Measurements from ENCODE around the gene UGT1A9.
A peak's percentile ranks its signal among the peaks of the same experiment; 100 is the strongest.
"Not testable (repeated sequence)": the region's sequence is repeated elsewhere in the genome, so short reads cannot be mapped to it uniquely, and the experiment has no call there.

Gene UGT1A9

DNA sequence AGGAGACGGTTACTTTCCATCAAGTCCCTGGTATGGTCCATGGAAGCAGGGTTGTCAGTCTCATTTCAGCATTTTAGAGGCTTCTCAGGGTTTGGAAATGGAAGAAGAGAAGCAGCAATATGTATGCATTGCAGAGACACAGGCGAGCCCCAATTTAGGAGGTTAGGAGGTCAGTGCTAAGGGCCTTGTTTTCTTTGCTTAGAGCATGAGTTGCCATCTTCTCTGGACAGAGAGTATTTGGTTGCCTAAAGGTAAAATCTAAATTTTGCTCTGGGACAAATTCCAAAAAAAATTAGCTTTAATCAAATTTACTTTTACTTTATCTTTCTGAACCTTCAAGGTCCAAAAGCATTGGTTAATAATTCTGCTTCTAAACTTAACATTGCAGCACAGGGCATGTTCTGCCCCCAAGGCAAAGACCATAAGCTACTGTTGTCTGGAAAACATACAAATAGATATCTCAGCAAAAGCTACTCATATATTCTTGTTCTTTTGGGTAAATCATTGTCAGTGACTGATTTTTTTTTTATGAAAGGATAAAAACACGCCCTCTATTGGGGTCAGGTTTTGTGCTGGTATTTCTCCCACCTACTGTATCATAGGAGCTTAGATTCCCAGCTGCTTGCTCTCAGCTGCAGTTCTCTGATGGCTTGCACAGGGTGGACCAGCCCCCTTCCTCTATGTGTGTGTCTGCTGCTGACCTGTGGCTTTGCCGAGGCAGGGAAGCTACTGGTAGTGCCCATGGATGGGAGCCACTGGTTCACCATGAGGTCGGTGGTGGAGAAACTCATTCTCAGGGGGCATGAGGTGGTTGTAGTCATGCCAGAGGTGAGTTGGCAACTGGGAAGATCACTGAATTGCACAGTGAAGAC lies at the start of gene UGT1A9:
TSS of gene UGT1A9 (plus strand) at position 609 of the 872 bp plus-strand sequence. CDS start at position 646, 37 bp downstream.
- DNase-seq = no peak

DNA sequence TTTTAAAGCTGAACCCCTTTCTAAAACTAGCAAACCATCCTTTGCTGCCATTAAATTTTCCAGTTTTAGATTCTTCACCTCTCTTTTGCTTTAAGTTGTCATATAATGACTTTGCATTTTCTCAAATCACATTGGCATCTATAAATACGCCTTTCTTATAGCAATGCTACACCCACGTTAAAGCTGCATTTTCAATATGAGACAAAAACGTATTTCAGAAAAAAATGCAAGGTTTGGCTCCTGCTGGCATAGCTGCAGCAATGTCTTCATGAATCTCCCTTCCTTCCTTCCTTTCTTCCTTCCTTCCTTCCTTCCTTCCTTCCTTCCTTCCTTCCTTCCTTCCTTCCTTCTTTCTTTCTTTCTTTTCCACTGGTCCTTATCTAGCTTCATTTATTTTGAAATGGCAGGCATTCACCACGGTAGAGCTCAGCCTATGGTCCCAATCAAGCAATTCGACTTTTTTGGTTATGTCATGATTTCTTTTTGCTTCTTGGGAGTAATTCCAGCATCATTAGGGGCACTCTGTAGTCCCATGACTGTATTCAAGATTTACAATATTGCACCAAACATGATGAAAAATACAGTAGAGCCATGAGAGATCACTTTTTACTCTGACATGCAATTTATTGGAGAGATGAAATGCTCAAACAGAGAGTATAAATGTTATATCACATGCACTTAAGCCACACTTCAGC lies 44.2 kb upstream of the UGT1A9 start:
- DNase-seq = no peak

DNA sequence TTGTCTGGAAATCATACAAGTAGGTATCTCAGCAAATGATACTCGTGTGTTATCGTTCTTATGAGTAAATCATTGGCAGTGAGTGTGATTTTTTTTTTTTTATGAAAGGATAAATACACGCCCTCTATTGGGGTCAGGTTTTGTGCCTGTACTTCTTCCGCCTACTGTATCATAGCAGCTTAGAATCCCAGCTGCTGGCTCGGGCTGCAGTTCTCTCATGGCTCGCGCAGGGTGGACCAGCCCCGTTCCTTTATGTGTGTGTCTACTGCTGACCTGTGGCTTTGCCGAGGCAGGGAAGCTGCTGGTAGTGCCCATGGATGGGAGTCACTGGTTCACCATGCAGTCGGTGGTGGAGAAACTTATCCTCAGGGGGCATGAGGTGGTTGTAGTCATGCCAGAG lies 35.4 kb upstream of the UGT1A9 start, which contains the start of gene UGT1A10:
TSS of gene UGT1A10 (plus strand) at position 143 of the 400 bp plus-strand sequence. CDS start at position 218, 75 bp downstream.
- DNase-seq = not testable (repeated sequence)

DNA sequence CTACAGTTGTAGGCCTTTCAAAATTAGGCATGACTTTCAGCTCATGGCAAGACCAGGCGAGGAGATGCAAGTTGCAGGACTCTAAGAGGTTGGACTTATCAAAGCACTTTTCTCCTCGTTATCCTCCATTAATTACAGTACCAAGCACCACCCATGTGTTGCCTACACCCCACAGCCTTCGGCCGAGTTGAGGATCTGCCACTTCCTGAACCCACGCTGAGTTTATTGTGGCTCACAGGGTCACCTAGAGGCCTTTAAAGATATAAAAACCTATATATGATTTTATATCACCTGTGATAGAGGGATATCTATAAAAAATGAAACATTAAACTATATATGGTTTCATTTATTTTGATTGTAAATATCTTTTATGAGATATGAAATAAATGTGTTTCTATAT lies 32.9 kb upstream of the UGT1A9 start:
- DNase-seq = peak; percentile 0

DNA sequence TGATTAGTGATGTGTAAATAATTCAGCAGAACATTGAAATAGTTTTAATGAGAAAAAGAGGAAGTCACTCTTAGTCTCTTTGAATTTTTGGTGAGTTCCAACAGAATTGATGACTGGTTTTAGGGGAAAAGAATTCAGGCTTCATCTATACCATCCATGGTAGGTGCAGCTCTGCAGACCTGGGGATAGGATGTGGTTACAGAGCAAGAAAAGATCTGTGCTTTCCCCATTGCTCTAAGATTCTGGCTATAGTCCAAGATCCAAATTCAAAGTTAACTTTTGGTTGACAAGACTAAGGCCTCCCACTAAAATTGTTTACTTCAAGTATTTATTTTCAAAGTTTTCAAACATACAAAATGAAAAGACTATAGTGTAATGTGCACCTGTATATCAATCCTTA lies 31.8 kb upstream of the UGT1A9 start:
- DNase-seq = no peak

DNA sequence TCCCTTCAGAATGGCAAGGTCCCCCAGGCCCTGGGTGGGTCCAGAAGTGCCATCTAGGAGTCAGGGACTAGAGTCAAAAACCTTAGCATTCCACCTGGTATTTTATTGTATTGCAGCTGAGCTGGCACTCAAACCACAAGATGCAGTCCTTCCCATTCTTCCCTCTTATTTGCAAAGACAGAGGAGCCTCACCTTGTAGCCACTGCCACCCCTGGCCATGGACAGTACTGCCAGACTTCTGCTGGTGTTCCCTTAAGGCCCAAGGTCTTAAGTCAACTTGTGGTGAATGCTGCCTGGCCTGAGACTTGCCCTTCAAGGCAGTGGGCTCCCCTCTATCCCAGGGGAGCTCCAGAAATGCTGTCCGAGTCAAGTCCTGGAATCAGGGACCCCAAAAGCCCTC lies 28.6 kb upstream of the UGT1A9 start:
- peak; percentile 1 for DNase-seq

DNA sequence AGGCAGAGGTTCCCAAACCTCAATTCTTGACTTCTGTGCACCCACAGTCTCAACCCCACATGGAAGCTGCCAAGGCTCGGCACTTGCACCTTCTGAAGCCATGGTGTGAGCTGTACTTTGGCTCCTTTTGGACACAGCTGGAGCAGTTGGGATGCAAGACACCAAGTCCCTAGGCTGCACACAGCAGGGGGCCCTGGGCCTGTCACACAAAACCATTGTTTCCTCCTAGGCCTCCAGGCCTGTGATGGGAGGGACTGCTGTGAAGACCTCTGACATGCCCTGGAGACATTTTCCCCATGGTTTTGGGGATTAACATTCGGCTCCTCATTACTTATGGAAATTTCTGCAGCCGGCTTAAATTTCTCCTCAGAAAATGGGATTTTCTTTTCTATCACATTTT lies 25.7 kb upstream of the UGT1A9 start:
- DNase-seq = not testable (repeated sequence)

DNA sequence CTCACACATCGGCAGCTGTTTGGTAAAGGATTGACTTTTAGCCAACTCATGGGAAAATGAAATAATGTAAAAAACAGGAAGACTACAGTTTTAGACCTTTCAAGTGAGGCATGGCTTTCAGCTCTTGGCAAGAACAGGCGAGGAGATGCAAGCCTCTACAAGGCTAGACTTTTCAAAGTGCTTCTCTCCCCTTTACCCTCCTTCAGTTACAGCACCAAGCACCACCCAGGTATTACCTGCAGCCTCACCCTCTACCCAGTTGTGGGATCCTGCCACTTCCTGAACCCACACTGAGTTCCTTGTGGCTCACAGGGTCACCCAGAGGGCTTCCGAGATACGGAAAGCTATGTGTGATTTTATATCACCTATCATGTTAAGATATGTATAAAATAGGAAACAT lies 20.7 kb upstream of the UGT1A9 start:
- DNase-seq = no peak

DNA sequence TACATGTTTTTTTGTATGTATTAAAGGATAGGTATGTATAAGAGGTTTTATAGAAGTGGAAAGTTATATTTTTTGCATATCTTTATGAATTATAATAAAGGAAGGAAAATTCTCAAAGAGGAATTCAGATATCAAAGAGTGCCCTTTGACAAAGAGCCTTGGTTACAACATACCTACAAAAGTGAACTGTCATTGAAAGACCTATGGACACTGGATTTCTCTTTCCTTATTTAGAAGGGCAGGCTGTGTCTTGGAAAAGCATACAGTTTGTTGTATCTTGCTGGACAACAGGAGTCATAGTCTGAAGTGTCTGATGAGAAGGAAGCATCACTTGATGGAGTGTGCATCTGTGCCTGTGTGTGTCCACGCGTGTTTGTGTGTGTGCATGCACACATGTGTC lies 20.3 kb upstream of the UGT1A9 start:
- DNase-seq = no peak

DNA sequence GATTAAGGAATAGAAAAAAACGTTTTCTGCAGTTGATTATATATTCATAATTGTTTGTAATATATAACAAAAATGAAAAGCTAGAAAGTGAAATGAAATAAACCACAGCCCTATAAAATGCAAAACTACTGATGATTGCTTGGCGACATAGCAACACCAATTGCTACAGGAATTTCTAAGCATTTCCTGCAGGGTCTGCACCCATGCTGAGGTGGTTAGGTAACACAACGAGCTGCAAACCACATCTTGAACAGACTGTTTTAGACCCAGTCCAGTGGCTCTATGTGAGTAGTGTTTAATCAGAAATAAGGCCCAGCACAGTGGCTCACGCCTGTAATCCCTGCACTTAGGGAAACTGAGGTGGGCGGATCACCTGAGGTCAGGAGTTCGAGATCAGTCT lies 17.2 kb upstream of the UGT1A9 start:
- no peak for DNase-seq

DNA sequence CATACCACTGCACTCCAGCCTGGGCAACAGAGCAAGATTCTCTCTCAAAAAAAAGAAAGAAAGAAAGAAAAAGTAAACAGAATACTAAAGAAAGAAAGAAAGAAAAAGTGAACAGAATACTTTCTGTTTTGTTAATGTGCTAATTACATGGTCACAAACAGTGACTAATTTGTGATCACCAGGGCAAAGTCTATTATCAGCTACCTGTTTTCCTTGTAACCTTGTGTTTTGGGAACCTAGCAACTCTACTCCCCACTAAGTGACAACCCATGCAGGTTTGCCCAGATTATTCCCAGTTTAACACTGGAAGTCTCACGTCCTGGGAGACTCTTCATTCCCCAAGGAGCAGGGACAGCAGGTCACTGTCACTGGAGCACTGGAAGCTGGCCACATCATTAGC lies 16.7 kb upstream of the UGT1A9 start:
- DNase-seq = no peak

DNA sequence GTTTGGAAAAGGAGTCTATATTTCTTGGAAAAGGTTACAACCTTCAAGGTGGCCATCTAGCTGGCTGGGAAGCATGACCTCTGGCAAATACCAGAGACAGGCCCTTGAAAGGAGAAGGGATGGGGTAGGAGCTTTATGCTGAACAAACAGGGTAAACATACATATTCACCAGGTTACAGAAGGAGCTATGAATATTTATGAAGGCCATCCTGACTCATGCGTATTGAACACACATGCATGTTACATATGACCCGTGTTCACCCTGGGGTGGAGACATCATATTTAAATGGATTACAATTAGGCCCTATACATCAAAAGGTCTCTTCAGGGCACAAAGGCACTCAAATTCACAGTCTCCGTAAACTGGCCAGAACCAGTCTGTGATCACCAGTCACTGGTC lies 15.8 kb upstream of the UGT1A9 start:
- not testable (repeated sequence) for DNase-seq

DNA sequence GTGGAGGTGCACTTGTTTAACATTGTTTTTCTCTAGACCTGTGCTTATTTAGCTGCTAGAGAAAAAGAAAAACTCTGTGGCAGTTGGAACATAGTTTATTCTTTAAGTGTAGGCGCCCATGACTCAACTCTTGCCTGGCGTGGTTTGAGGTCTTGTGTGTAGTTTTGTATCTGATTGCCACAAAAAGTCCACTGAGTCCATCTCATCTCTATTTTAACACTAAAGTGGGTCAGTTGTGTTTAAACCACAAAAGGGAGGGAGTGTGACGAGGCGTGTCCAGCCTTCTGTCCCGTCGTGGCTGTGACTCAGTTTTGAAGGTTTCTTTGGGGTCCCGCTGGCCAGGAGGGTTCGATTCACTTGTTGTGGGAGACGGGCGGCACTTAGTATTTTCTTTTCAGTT lies 15.3 kb upstream of the UGT1A9 start:
- DNase-seq = no peak

DNA sequence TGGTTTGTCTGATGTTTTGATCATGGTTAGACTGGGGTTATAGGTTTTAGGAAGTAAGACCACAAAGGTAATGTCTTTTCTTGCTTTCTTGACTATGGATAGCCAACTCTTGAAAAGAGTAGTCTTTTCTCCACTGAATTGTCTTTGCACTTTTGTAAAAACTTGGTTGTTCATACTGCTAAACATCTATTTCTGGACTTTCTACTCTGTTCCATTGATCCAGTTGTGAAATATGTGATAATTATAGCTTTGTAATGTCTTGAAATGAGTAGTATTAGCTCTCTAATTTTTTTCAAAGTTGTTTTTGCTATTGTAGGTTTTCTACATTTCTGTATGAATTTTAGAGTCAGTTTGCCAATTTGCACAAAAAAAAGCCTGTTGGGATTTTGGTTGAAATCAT lies 13.1 kb upstream of the UGT1A9 start:
- no peak for DNase-seq

DNA sequence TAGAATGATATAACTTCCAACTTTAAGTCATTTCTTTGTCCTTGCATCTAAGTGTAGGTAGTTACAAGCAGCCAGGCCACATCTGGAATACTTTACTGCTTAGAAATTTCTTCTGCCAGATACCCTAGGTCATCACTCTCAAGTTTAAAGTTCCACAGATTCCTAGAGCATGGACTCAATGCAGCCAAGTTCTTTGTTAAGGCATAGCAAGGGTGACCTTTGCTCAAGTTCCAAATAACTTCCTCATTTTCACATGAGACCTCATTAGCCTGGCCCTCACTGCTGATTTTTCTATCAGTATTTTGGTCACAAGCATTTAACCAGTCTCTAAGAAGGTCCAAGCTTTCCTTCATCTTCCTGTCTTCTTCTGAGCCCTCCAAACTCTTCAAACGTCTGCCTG lies 7.8 kb upstream of the UGT1A9 start:
- no peak for DNase-seq

DNA sequence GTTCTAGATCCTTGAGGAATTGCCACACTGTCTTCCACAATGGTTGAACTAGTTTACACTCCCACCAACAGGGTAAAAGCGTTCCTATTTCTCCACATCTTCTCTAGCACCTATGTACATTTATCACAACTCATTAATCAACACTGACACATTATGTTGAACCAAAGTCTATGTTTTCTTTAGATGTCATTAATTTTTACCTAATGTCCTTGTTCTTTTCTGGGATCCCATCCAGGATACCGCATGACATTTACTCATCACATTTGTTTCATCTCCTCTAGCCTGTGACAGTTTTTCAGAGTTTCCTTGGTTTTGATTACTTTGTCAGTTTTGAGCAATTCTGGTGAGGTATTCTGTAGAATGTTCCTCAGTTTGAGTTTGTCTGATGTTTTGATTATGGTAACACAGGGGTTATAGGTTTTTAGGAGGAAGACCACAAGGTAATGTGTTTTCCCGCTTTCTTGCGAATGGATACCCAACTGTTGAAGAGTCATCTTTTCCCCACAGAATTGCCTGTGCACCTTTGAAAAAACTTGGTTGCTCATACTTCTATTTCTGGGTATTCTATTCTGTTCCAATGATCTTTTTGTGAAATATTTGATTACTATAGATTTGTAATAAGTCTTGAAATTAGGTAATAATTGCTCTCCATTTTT lies 3.0 kb upstream of the UGT1A9 start:
- no peak for DNase-seq

DNA sequence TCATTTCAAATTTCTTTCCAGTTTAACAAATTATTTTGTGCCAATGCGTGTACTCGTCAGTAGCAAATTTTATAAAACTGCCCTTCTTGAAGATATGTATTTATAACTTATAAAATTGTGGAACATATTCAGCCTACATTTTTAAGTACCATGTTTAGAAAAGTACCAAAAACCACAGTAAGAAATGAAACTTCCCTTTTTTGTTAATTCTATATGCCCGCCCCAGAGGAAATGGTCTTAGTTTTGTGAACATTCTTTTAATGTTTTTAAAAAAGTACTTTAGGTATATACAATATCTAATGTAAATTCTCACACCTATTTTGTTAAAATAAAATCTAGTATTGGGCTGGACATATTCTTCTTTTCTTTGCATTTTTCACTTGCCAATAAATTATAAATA lies 1.2 kb downstream of the UGT1A9 start:
- no peak for DNase-seq

DNA sequence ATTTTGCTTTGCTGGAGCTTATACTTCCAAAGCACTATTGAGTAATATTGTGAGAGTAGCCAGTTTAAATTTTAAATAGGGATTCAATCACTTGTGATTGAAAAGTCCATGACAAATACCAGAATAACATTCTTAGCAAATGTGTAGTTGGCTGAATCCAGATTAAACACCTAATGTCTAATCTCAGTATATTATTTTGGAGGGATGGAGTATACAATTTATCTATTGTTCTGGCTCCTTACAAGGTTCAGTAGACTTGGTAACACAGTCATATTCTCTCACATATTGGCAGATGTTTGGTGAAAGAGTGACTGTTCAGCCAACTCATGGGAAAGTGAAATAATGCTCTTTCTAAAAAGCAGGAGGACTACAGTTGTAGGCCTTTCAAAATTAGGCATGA lies 2.2 kb downstream of the UGT1A9 start:
- no peak for DNase-seq

DNA sequence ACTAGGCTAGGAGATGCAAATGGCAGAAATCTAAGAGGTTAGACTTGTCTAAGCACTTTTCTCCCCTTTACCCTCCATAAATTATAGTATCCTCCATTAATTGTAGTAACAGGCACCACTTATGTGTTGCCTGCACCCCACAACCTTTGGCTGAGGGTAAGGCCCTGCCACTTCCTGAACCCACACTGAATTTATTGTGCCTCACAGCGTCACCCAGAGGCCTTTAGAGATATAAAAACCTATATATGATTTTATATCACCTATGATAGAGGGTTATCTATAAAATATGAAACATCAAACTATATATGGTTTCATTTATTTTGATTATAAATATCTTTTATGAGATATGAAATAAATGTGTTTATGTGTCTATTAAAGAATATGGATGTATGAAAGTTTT lies 2.6 kb downstream of the UGT1A9 start:
- DNase-seq = no peak

DNA sequence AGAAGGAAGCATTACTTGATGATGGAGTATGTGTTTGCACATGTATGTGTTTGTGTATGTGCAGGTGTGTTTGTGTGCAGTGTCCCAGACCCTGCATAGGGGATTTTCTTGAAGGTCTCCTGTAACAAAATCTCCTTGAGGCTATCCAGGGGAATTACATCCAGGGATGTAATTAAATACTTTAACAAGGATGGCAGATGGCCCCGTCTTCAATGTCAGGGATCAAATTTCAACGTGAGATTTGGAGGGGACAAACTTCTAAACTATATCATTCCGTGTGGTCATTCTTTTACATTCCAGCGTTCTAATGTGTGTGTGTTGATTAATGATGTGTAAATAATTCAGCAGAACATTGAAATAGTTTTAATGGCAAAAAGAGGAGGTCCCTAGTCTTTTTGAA lies 3.3 kb downstream of the UGT1A9 start:
- DNase-seq = peak; percentile 43

DNA sequence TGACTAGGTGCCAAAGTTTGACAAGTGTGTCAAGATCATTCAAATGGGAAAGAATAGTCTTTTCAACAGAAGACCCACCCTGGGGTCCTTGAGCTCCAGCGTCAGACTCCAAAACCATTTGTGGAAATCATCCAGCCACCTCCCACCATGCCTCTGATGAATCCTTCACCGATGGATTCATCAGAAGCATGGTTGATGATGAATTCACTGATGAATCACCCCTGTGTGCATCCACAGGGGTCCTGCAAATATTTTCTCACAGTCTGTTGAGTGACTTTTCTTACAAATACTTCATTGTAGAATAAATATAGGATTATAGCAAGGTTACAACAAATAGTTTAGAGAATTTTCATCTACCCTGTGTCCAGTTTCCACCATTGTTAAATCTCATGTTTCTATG lies 4.3 kb downstream of the UGT1A9 start:
- no peak for DNase-seq

DNA sequence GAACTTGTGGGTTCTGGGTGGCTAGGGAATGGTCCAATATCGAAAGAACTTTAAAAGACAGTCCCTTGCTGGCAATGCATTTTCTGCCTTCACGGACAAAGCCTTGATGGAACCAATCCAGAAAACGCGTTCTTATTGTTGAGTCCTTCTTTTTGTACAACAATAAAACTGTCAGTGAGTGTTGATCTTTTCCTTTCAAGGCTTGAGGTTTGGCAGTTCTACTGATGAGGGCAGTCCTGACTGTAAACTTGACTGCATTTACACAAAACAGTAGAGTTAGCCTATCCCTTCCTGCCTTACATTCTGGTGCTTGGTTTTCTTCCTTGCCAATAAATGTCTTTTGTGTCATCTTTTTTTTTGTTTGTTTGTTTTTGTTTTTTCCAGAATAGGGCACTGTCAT lies 7.5 kb downstream of the UGT1A9 start:
- DNase-seq = no peak

DNA sequence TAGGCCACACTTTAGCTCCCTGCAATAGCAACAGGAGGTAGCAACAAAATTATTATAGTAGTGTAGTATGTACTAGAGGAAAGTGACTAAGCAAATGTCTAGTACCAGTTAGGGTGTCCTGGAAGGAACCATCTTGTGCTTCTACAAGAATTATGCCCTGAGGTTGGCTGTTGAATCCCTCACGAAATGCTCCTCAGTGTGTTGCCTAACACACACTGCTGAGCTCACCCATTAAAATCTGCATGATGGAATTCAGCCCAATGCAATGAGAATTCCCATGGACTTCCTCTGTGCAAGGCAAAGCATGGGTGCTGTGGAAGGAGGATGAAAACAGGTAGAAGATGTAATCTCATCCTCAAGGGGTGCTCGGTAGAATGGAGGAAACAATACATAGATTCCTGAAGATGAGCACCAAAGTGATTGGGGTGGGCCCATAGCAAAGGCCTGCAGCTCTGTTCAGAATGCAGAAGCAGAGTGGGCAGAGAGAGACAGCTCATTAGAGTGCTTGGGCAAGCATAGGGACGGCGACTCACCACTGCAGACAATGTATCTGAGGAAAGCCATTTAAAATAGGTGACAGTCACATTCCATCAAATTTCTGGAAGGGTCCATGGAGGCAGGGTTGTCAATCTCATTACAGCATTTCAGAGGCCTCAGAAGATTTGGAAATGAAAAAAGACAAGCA lies 8.8 kb downstream of the UGT1A9 start:
- DNase-seq = no peak
